Gastroesophageal sphincter (tissue), 3 donors: Measurements from ENCODE around the gene MYOZ3.

Source experiments
- CTCF ChIP-seq, 4 experiments: fragments of 200-600 bp in 2 of 4; fragments of 450-650 bp in 2 of 4; sonication (generic) in 1 of 4; IDR thresholded peaks; one replicate each; pipeline ENCODE4 v1.5.1; 2017 to 2019; ENCODE audit warnings: antibody characterized with exemption in 4 of 4, mild to moderate bottlenecking in 2 of 4, moderate library complexity in 2 of 4
- EP300 ChIP-seq: sonication (generic); formaldehyde crosslinking; IDR thresholded peaks from one replicate; pipeline ENCODE4 v1.6.1; 2017; ENCODE audit warnings: antibody characterized with exemption, mild to moderate bottlenecking

- no peak for TF ChIP-seq CTCF (IDR thresholded peaks at IDR 0.05)
- no peak for TF ChIP-seq EP300
Observed at GRCh38 chr5:150627731-150628545, 33.1 kb upstream of the MYOZ3 start.
